ENCODE data around the gene LCE3E.

LCE3E gene

DNA sequence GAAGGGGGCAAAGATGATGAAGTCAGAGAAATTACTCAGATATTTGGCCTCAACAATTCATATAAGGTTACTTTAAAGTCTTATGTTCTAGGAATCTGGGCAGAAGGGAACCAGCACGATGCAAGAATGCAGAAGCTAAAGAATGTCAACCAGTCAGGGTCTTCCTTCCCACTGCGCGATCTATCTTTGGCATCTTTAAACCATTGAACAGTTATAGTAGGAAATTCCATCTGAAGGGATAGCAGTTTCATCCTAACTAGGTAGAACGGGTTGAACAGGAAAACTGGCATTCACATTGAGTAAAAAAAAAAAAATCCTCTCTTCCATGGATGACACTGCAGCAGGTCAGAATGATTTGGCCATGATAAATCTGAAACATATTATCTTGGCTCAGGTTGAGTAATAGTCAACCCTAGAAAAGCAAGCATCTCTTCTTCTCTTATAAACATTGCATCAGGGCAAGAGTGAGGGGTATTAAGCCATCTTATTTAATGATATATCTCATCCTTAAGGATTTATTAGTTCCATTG lies 46.0 kb downstream of the LCE3E start:
- Histone ChIP-seq H3K27me3 (ENCODE audit: insufficient read depth, low read depth, severe bottlenecking) (peaks cover 99% of the 10 kb centered on the region), H3K4me3 (ENCODE audit: low read depth, low read length) (no peak overlapping the region), H3K9me3 (ENCODE audit: severe bottlenecking) (no peaks in the 10 kb centered on the region), H3K36me3 (no peaks in the 10 kb centered on the region), H3K27ac (no peak overlapping the region)
- DNase-seq: no peak
- TF ChIP-seq CTCF (IDR thresholded peaks at IDR 0.05; ENCODE audit: low read depth, low read length): no peak

GRCh38 chr1:152519851-152520250 lies 46.7 kb downstream of the LCE3E start:
- H3K4me3 ChIP-seq (ENCODE audit: low read depth, low read length): no peak overlapping the region
- H3K9me3 ChIP-seq (ENCODE audit: severe bottlenecking): no peaks in the 10 kb centered on the region
- no peaks in the 10 kb centered on the region for H3K36me3 ChIP-seq
- H3K27me3 ChIP-seq (ENCODE audit: insufficient read depth, low read depth, severe bottlenecking): peaks cover 99% of the 10 kb centered on the region
- no peak for TF ChIP-seq CTCF (IDR thresholded peaks at IDR 0.05; ENCODE audit: low read depth, low read length)
- no peak overlapping the region for H3K27ac ChIP-seq
- DNase-seq: no peak

DNA sequence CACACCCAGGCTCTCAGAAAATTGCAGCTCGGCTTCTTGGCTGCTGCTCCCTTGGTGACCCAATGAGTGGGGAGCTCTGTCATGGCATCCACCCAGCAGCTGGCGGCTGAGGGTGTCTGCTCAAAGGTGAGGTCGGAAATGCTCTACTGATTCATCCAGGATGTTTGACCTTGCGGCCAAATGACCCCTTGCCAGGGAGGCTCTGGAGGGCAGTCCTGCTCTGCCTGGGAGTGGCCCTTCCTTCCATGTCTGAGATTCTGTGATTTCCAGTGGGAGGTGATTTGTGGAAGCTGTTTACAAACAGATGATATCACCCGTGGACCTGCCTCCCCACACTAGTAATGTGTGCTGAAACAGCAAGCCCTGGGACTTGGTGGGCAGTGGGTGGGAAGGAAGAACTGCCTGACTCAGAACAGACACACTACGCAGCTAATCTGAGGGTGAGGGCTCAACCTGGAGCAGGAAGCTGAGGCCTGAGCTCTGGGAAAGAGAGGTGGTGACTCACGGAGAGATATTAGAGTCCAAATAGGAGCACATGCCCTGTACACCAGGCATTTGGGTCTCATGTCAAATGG lies 49.3 kb downstream of the LCE3E start:
- H3K4me3 ChIP-seq (ENCODE audit: low read depth, low read length): no peak overlapping the region
- no peak overlapping the region for H3K27ac ChIP-seq
- no peaks in the 10 kb centered on the region for H3K36me3 ChIP-seq
- peaks cover 100% of the 10 kb centered on the region for H3K27me3 ChIP-seq (ENCODE audit: insufficient read depth, low read depth, severe bottlenecking)
- no peak for TF ChIP-seq CTCF (IDR thresholded peaks at IDR 0.05; ENCODE audit: low read depth, low read length)
- no peaks in the 10 kb centered on the region for H3K9me3 ChIP-seq (ENCODE audit: severe bottlenecking)
- no peak for DNase-seq

DNA sequence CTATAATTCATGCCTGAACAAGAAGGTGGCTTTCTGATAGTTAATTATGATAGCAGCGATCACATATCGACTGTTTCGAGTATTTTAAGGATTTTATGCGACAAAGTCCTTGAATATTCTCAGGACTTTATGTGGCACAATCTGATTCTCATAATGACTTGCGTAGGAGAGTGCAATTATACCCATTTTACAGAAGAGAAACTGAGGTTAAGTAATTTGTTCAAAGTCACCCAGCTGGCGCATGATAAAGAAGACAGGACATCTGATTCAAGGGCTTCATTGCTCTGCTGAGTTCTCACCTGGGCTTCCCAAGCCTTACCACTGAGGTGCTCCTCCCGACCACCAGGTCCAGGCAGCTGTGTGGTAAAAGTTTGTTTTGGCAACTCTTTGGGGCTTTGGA lies 50.5 kb downstream of the LCE3E start:
- no peak overlapping the region for H3K4me3 ChIP-seq (ENCODE audit: low read depth, low read length)
- no peaks in the 10 kb centered on the region for H3K36me3 ChIP-seq
- no peaks in the 10 kb centered on the region for H3K9me3 ChIP-seq (ENCODE audit: severe bottlenecking)
- H3K27ac ChIP-seq: no peak overlapping the region
- H3K27me3 ChIP-seq (ENCODE audit: insufficient read depth, low read depth, severe bottlenecking): peaks cover 100% of the 10 kb centered on the region
- DNase-seq: no peak
- TF ChIP-seq CTCF (IDR thresholded peaks at IDR 0.05; ENCODE audit: low read depth, low read length): no peak

Measured in WERI-Rb-1 (cell line).